A549 (cell line): ENCODE results near the gene C6orf58.

ENCODE experiments used
- CTCF ChIP-seq: fragments of >200 bp; sonication (Bioruptor Twin); formaldehyde crosslinking; IDR thresholded peaks from 3 replicates; pipeline ENCODE4 v1.5.1; 2016
- E2F6 ChIP-seq: IDR thresholded peaks from 2 replicates; pipeline ENCODE4 v1.6.1; 2012; ENCODE audit warnings: low read depth, borderline replicate concordance
- EP300 ChIP-seq, 2 experiments: fragments of >200 bp; sonication (Bioruptor Twin); formaldehyde crosslinking; IDR thresholded peaks; 2 replicates in 1 of 2; 3 replicates in 1 of 2; pipeline ENCODE4 v1.6.1; 2016 to 2017
- JUN ChIP-seq, 2 experiments: fragments of >200 bp; sonication (Bioruptor Twin); formaldehyde crosslinking; IDR thresholded peaks; 2 replicates in 1 of 2; 3 replicates in 1 of 2; pipeline ENCODE4 v1.6.1; 2016 to 2017
- NPAS2 ChIP-seq: fragments of 250-450 bp; sonication (Bioruptor Pico); IDR thresholded peaks from 2 replicates; pipeline ENCODE4 v1.8.0; 2022; ENCODE audit warnings: mild to moderate bottlenecking, moderate library complexity, borderline replicate concordance
- POLR2A ChIP-seq: IDR thresholded peaks from 2 replicates; pipeline ENCODE4 v1.6.1; 2012; ENCODE audit warnings: mild to moderate bottlenecking, low read length
- RFX5 ChIP-seq: fragments of 450-650 bp; IDR thresholded peaks from 2 replicates; pipeline ENCODE4 v1.7.1; 2014; ENCODE audit warnings: antibody characterized with exemption, mild to moderate bottlenecking, moderate library complexity
- SMC3 ChIP-seq: fragments of >200 bp; sonication (Bioruptor Twin); formaldehyde crosslinking; IDR thresholded peaks from 3 replicates; pipeline ENCODE4 v1.6.1; 2018; ENCODE audit warnings: inconsistent platforms
- ZC3H11A ChIP-seq: fragments of 450-650 bp; IDR thresholded peaks from 2 replicates; pipeline ENCODE4 v1.6.1; 2014; ENCODE audit warnings: antibody characterized with exemption, mild to moderate bottlenecking
- ZFP36 ChIP-seq: fragments of 450-650 bp; IDR thresholded peaks from 2 replicates; pipeline ENCODE4 v1.6.1; 2014; ENCODE audit warnings: borderline replicate concordance; ENCODE audit not compliant: partially characterized antibody
- TF ChIP-seq, protein P1 (sequence below): fragments of 450-650 bp; IDR thresholded peaks from 2 replicates; pipeline ENCODE4 v1.6.1; 2014; ENCODE audit warnings: antibody characterized with exemption
- TF ChIP-seq, protein P2 (sequence below): fragments of 200-600 bp; sonication (generic); IDR thresholded peaks from 2 replicates; pipeline ENCODE4 v1.6.1; 2016; ENCODE audit warnings: antibody characterized with exemption, mild to moderate bottlenecking, moderate library complexity

DNA sequence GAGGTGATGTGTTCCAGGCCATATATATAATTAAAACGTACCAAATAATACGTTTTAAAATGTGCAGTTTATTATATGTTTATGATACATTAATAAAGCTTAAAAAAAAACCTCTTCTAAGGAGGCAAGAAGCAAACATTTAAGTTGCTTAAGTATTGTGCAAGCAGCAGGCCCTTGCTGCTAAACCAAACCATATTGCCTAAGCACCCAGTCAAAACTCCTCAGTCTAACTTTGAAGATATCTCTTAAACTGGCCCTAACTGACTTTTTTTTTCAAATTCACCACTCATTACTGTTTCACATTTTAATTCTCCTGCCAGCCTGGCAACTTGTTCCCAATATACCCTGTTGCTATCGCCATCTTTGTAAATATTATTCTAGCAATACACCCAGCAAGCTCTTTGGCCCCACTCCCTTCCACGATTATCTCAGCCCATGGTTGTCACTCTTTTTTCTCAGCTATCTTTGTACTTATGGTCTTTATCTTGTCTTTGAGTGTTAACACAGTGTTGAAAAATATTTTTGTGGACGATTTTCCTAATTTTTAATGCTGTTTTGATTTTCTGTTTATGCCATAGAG, 60.9 kb downstream of the C6orf58 start:
- TF ChIP-seq CTCF, result no peak
- TF ChIP-seq E2F6, result no peak
- TF ChIP-seq SMC3, result no peak
- no peak for TF ChIP-seq POLR2A
- TF ChIP-seq EP300 (IDR thresholded peaks at IDR 0.05), result no peak
- no peak for TF ChIP-seq JUN (IDR thresholded peaks at IDR 0.05)
- TF ChIP-seq, protein P1, sequence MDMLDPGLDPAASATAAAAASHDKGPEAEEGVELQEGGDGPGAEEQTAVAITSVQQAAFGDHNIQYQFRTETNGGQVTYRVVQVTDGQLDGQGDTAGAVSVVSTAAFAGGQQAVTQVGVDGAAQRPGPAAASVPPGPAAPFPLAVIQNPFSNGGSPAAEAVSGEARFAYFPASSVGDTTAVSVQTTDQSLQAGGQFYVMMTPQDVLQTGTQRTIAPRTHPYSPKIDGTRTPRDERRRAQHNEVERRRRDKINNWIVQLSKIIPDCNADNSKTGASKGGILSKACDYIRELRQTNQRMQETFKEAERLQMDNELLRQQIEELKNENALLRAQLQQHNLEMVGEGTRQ, result no peak
- TF ChIP-seq, protein P2, sequence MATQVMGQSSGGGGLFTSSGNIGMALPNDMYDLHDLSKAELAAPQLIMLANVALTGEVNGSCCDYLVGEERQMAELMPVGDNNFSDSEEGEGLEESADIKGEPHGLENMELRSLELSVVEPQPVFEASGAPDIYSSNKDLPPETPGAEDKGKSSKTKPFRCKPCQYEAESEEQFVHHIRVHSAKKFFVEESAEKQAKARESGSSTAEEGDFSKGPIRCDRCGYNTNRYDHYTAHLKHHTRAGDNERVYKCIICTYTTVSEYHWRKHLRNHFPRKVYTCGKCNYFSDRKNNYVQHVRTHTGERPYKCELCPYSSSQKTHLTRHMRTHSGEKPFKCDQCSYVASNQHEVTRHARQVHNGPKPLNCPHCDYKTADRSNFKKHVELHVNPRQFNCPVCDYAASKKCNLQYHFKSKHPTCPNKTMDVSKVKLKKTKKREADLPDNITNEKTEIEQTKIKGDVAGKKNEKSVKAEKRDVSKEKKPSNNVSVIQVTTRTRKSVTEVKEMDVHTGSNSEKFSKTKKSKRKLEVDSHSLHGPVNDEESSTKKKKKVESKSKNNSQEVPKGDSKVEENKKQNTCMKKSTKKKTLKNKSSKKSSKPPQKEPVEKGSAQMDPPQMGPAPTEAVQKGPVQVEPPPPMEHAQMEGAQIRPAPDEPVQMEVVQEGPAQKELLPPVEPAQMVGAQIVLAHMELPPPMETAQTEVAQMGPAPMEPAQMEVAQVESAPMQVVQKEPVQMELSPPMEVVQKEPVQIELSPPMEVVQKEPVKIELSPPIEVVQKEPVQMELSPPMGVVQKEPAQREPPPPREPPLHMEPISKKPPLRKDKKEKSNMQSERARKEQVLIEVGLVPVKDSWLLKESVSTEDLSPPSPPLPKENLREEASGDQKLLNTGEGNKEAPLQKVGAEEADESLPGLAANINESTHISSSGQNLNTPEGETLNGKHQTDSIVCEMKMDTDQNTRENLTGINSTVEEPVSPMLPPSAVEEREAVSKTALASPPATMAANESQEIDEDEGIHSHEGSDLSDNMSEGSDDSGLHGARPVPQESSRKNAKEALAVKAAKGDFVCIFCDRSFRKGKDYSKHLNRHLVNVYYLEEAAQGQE, result no peak
- TF ChIP-seq ZC3H11A, result no peak
- TF ChIP-seq NPAS2 (CRISPR knock-in tag), result no peak
- no peak for TF ChIP-seq RFX5
- TF ChIP-seq ZFP36, result no peak
